Large intestine (tissue), 3 donors: Measurements from ENCODE around the gene MAP3K4. TPM values are rescaled to one million over a fixed set of nuclear protein-coding genes. Genes with fewer than 3 reads are reported as not detected.

ENCODE experiments used
- DNase-seq, 2 donors: peaks; one replicate each; pipeline versions ENCODE4 v3.0.0 to v3.0.0-alpha.2; 2013
- H3K27ac ChIP-seq: one replicate; pipeline ENCODE4 v1.5.1; 2013; ENCODE audit warnings: low read length
- H3K27me3 ChIP-seq: 2 replicates; pipeline ENCODE4 v1.6.1; 2013; ENCODE audit warnings: low read length; ENCODE audit not compliant: control insufficient read depth, insufficient read depth
- H3K36me3 ChIP-seq: 2 replicates; pipeline ENCODE4 v1.6.1; 2013; ENCODE audit warnings: low read length; ENCODE audit not compliant: control insufficient read depth, insufficient read depth
- H3K4me1 ChIP-seq: one replicate; pipeline ENCODE4 v1.6.1; 2013; ENCODE audit warnings: low read length; ENCODE audit not compliant: control insufficient read depth, insufficient read depth
- H3K4me3 ChIP-seq: one replicate; pipeline ENCODE4 v1.5.1; 2013; ENCODE audit warnings: low read length
- H3K9me3 ChIP-seq: one replicate; pipeline ENCODE4 v1.6.1; 2013; ENCODE audit warnings: mild to moderate bottlenecking, low read depth, low read length, moderate library complexity; ENCODE audit not compliant: control insufficient read depth
- WGBS: methylation state at CpG from one replicate; pipeline ENCODE4 v1.1.5; 2013; ENCODE audit warnings: low lambda C conversion rate; ENCODE audit not compliant: insufficient coverage; 5-methylcytosine and 5-hydroxymethylcytosine counted together
- polyA plus RNA-seq: library from polyadenylated mRNA; unstranded; fragments of 120-200 nt; gene quantifications from one replicate; pipeline ENCODE4 v1.2.1, GENCODE V29; 2013

The MAP3K4 gene
- polyA plus RNA-seq, 1 donor, result 30.1 TPM

DNA sequence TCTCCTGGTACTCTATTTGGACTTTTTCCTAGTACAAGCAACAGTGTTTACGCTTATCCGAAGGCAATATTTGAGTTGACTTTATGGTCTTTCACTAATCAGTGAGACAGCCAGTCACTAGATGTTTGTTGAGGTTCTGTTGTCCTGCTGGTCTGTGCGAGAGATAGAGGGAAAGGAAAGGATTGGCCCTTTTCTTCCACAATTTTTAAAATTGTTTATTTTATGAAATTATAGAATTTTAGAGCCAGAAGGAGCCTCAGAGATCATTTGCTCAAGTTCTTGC lies 44.4 kb downstream of the MAP3K4 start:
- 80% methylated on average over 1 of the region's 3 CpGs for WGBS
- H3K4me1 ChIP-seq, result peaks cover 4% of the 10 kb centered on the region
- peaks cover 15% of the 10 kb centered on the region for H3K36me3 ChIP-seq
- no peak for DNase-seq
- no peaks in the 10 kb centered on the region for H3K9me3 ChIP-seq
- no peak overlapping the region for H3K27ac ChIP-seq
- no peak overlapping the region for H3K4me3 ChIP-seq
- H3K27me3 ChIP-seq, result no peaks in the 10 kb centered on the region

DNA sequence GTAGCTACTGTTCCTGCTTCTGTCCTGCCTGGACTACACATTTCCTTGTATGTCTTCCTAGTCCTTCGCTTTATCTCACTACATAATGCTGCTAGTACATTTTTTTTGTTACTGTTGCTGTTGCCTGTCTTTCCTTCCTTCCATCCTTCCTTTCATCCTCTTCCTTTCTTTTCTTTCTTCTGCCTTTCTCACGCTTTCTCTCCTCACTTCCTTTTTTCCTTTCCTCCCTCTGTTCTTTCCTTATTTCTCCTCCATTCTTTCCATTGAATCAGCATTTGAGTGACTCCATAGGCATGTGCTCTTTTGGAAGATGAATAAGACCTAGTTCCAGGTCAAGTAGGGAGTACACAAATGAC lies 46.3 kb downstream of the MAP3K4 start:
- no peak for DNase-seq
- 98% methylated on average over 2 of the region's 2 CpGs for WGBS
- H3K9me3 ChIP-seq, result no peaks in the 10 kb centered on the region
- H3K27me3 ChIP-seq, result no peaks in the 10 kb centered on the region
- no peak overlapping the region for H3K4me3 ChIP-seq
- H3K4me1 ChIP-seq, result peaks cover 4% of the 10 kb centered on the region
- H3K27ac ChIP-seq, result no peak overlapping the region
- H3K36me3 ChIP-seq, result peaks cover 25% of the 10 kb centered on the region

DNA sequence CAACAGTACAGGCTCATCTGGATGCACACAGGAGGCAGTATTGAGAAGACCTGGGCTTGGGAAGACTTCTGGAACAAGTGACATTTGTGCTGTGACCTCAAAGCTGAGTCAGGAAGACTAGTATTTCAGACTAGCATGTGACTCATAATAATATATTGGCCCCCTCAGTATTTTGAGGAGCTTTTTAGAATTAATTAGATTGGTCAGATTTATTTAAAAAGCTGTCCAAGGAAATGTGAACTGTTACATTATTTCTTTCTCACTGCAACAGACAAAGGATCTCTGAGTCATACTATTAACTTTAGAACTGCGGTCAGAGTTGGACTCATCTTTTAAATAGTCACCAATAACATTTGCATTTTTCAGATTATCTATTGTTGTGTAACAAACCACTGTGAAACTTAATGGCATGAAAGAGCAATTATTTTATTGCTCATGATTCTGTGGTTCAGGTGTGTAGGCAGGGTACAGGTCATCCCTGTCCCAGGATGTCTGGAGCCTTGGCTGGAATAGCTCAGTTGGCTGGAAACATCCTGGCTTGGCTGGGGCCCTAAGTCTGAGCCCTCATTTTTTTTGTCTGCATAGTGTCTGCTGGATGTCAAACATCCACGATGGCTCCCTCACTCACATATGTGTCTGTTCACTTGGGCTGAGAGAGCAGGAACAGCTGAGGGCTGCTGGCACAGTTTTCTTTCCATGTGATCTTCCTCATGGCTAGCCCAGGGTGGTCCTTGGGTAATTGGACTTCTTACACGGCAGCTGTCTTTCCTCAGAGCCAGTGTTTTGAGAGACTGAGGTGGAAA lies 46.9 kb downstream of the MAP3K4 start:
- WGBS, result no CpG with 5 or more reads among the region's 3 CpGs
- Histone ChIP-seq H3K4me1 (peaks cover 4% of the 10 kb centered on the region), H3K4me3 (no peak overlapping the region), H3K36me3 (peaks cover 28% of the 10 kb centered on the region), H3K27me3 (no peaks in the 10 kb centered on the region), H3K27ac (no peak overlapping the region), H3K9me3 (no peaks in the 10 kb centered on the region)
- DNase-seq, result peak; percentile 15 to 41

DNA sequence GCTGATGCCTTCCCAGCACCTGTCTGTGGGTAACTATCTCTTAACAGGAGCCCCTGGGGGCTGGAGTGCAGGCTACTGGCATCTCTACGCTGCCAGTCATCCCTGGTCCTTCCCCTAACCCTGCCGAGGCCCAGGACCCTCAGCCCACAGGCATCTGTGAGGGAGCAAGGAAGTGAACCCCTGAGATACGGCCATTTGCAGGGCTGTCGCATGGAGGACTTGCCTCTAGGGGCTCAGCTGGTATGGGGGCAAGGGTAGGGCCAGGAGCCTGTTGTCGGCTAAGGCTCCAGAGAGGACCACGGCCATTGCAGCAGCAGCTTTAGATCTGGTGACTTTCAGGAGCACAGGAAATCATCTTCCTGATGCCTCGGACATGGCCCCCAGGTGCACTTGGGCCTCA lies 49.7 kb downstream of the MAP3K4 start:
- no peak overlapping the region for H3K4me3 ChIP-seq
- no peaks in the 10 kb centered on the region for H3K9me3 ChIP-seq
- peaks cover 26% of the 10 kb centered on the region for H3K36me3 ChIP-seq
- no peak overlapping the region for H3K27ac ChIP-seq
- no CpG with 5 or more reads among the region's 7 CpGs for WGBS
- H3K4me1 ChIP-seq, result peaks cover 4% of the 10 kb centered on the region
- no peaks in the 10 kb centered on the region for H3K27me3 ChIP-seq
- DNase-seq, result no peak

DNA sequence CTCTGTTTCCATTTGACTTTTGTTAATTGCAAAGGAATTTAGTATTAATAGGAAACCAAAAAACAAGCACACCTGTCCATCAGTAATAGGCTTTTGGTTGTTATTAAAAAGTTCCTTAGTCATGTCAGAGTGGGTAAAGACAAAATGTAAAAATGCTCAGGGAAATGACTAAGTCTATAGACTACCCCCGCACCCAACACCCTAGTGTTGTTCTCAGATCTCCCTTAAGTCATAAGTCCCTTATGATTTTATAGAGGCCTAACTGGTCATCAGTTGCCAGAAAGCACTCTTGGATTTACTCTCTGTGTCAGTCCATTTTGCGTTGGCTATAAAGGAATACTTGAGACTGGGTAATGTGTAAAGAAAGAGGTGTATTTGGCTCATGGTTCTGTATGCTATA lies 52.8 kb downstream of the MAP3K4 start:
- H3K27ac ChIP-seq, result no peak overlapping the region
- no CpG with 5 or more reads among the region's 2 CpGs for WGBS
- H3K9me3 ChIP-seq, result no peaks in the 10 kb centered on the region
- peaks cover 33% of the 10 kb centered on the region for H3K36me3 ChIP-seq
- H3K27me3 ChIP-seq, result no peaks in the 10 kb centered on the region
- H3K4me1 ChIP-seq, result no peaks in the 10 kb centered on the region
- no peak overlapping the region for H3K4me3 ChIP-seq
- no peak for DNase-seq

DNA sequence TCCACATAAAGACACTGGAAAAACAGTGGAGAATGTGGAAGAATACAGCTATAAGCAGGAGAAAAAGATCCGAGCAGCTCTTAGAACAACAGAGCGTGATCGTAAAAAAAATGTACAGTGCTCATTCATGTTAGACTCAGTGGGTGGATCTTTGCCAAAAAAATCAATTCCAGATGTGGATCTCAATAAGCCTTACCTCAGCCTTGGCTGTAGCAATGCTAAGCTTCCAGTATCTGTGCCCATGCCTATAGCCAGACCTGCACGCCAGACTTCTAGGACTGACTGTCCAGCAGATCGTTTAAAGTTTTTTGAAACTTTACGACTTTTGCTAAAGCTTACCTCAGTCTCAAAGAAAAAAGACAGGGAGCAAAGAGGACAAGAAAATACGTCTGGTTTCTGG lies 57.1 kb downstream of the MAP3K4 start:
- H3K4me3 ChIP-seq, result no peak overlapping the region
- H3K27ac ChIP-seq, result no peak overlapping the region
- no peaks in the 10 kb centered on the region for H3K27me3 ChIP-seq
- no peaks in the 10 kb centered on the region for H3K9me3 ChIP-seq
- peaks cover 19% of the 10 kb centered on the region for H3K36me3 ChIP-seq
- H3K4me1 ChIP-seq, result no peaks in the 10 kb centered on the region
- WGBS, result 100% methylated on average over 2 of the region's 7 CpGs
- no peak for DNase-seq

DNA sequence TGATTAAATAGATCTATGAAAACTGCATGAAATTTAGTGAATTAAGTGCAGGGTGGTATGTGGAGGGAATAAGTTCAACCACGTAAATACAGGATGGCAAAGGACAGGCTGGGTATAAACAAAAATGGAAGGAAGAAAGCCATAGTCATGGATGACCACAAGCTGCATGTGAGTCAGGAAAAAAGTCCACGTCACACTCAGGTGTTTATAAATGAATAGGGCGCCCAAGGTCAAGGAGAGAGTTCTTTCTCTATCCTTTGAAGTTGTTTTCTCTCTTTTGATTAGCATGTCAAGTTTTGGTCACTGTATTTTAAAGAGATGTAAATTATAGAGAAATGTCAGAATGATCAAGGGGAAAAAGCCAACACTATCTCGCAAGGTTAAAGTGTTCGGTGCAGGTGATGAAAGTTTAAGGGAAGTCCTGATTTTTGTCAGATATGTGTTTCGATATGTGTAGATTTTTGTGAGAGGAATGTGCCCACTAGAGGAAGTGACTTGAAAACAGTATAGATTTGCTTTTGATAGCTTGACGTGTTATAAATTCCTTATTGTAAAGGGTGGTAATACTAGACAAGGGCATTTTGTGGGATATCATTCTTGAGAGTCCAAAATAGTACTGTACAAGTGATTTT lies 58.7 kb downstream of the MAP3K4 start:
- no peak overlapping the region for H3K4me3 ChIP-seq
- WGBS, result 100% methylated on average over 3 of the region's 7 CpGs
- H3K27ac ChIP-seq, result no peak overlapping the region
- no peaks in the 10 kb centered on the region for H3K9me3 ChIP-seq
- DNase-seq, result no peak
- peaks cover 13% of the 10 kb centered on the region for H3K36me3 ChIP-seq
- H3K4me1 ChIP-seq, result no peaks in the 10 kb centered on the region
- no peaks in the 10 kb centered on the region for H3K27me3 ChIP-seq

DNA sequence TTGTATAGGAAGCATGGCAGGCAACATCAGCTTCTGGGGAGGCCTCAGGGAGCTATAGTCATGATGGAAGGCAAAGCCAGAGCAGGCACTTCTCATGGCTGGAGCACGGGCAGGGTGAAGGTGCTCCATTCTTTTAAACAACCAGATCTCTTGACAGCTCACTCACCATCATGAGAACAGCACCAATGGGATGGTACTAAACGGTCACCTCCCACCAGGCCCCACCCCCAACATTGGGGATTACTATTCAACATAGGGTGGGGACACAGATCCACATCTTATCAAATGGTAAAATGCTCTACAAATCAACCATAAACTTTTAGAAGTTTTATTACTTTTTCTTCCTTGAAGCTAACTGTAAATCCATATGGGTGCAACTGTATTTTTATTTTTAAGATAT lies 61.5 kb downstream of the MAP3K4 start:
- Histone ChIP-seq H3K9me3 (no peaks in the 10 kb centered on the region), H3K4me3 (no peak overlapping the region), H3K4me1 (no peaks in the 10 kb centered on the region), H3K36me3 (peaks cover 15% of the 10 kb centered on the region), H3K27ac (no peak overlapping the region), H3K27me3 (no peaks in the 10 kb centered on the region)
- no CpG with 5 or more reads among the region's 2 CpGs for WGBS
- no peak for DNase-seq

DNA sequence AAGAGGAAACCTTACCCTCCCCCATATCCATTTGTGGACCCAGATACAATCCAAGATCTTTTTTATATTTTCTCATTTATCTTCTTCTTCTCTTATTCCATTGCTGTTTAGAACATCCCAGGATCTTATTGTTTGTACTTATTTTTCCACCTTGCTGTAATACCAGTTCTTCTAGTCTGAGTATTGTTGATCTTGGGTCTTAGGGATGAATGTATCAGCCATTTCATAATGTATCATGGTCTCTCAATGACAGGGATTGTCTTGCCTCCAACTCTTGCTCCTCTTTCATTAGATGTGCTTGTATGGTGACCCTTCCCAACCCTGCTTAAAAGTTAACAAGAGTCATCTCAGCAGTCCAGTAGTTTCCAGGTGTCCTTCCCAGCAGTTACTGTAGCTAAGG lies 63.3 kb downstream of the MAP3K4 start:
- no peak overlapping the region for H3K27ac ChIP-seq
- H3K9me3 ChIP-seq, result no peaks in the 10 kb centered on the region
- DNase-seq, result no peak
- H3K4me1 ChIP-seq, result no peaks in the 10 kb centered on the region
- H3K36me3 ChIP-seq, result peaks cover 2% of the 10 kb centered on the region
- no peak overlapping the region for H3K4me3 ChIP-seq
- H3K27me3 ChIP-seq, result no peaks in the 10 kb centered on the region

DNA sequence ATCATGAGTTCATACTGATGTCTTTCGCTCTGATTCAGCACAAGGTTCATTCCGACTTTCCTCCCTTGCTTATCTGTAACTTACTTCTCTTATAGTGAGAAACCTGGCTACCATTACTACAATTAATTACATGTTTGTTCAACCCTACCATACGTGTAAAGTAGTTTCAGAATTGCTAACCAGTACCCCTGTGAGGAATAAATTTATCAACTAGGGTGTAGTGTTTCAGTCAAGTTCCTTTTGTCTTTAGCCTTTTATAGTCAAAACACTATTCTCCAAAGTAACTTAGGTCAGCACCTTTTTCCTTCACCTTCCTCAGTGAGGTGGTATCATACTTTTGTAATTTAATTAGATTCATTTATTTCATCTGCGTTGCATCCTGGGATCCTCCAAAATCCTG lies 64.9 kb downstream of the MAP3K4 start:
- no peaks in the 10 kb centered on the region for H3K9me3 ChIP-seq
- DNase-seq, result no peak
- no peak overlapping the region for H3K27ac ChIP-seq
- H3K27me3 ChIP-seq, result no peaks in the 10 kb centered on the region
- H3K4me1 ChIP-seq, result no peaks in the 10 kb centered on the region
- H3K4me3 ChIP-seq, result no peak overlapping the region
- WGBS, result 83% methylated on average over 2 of the region's 4 CpGs
- peaks cover 4% of the 10 kb centered on the region for H3K36me3 ChIP-seq
